Ishikawa (cell line): ENCODE results near the gene VRK3.

ENCODE experiments used
- CREB1 ChIP-seq: IDR thresholded peaks from 2 replicates; pipeline ENCODE4 v1.6.1; 2012; ENCODE audit warnings: low read depth
- EP300 ChIP-seq: IDR thresholded peaks from 2 replicates; pipeline ENCODE4 v1.6.1; 2012; ENCODE audit warnings: borderline replicate concordance
- NFIC ChIP-seq: IDR thresholded peaks from 2 replicates; pipeline ENCODE4 v1.6.1; 2012
- TCF12 ChIP-seq: IDR thresholded peaks from 2 replicates; pipeline ENCODE4 v1.6.1; 2012; ENCODE audit warnings: low read depth
- TEAD4 ChIP-seq: IDR thresholded peaks from 2 replicates; pipeline ENCODE4 v1.6.1; 2012
- YY1 ChIP-seq: IDR thresholded peaks from 2 replicates; pipeline ENCODE4 v1.6.1; 2012; ENCODE audit warnings: low read depth

- TF ChIP-seq TEAD4 (no peak), CREB1 (no peak), TCF12 (no peak), YY1 (no peak), NFIC (no peak), EP300 (no peak)
These were observed 18.8 kb upstream of the VRK3 start for GRCh38 chr19:50043967-50044366.
